HS-27A (cell line): ENCODE results near the gene ELOVL7.
A peak's percentile ranks its signal among the peaks of the same experiment; 100 is the strongest.
"Not testable (repeated sequence)": the region's sequence is repeated elsewhere in the genome, so short reads cannot be mapped to it uniquely, and the experiment has no call there.

Experiments
- DNase-seq: peaks from one replicate; pipeline ENCODE4 v3.0.0-alpha.2; 2012; ENCODE audit warnings: low read depth, missing footprints

ELOVL7 gene

GRCh38 chr5:60829490-60830266, 14.4 kb downstream of the ELOVL7 start:
- DNase-seq, result no peak

DNA sequence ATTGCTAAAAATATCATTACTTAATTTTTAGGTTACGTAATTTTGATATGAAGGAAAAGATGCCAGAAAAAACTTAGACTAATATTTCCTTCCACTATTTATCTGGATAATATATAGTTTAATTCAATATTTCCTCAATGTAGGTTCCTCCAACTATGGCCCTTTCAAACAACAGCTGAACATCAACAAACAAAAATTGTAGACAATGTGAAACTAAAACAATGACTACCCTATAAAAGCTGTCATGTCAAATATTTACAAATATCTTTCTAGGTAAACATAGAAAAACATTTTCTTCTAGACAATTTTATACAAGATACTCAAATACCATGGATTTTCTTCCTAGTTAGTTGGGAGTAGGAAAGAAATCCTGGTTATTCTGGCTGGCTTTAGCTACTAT, 16.9 kb downstream of the ELOVL7 start:
- DNase-seq, result no peak

- no peak for DNase-seq
These were observed 17.4 kb downstream of the ELOVL7 start for GRCh38 chr5:60826653-60827052.

GRCh38 chr5:60823574-60823973, 20.5 kb downstream of the ELOVL7 start:
- no peak for DNase-seq

GRCh38 chr5:60822285-60822556, 21.8 kb downstream of the ELOVL7 start:
- no peak for DNase-seq

- no peak for DNase-seq
These were observed 22.4 kb downstream of the ELOVL7 start for GRCh38 chr5:60821488-60822284.

- DNase-seq, result no peak
These were observed 23.2 kb downstream of the ELOVL7 start for GRCh38 chr5:60820593-60821487.

DNA sequence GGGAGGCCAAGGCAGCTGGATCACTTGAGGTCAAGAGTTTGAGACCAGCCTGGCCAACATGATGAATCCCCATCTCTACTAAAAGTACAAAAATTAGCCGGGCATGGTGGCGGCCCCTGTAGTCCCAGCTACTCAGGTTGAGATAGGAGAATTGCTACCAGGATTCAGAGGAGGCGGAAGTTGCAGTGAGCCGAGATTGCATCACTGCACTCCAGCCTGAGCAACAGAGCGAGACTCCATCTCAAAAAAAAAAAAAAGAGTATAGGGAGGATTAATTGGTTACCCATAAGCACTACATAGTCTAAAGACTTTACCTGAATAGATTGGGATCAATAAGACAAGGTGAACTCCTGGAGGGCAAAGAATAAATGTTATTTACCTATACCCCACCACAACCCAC, 27.9 kb downstream of the ELOVL7 start:
- not testable (repeated sequence) for DNase-seq

- DNase-seq, result no peak
These were observed 29.6 kb downstream of the ELOVL7 start for GRCh38 chr5:60814498-60814897.

DNA sequence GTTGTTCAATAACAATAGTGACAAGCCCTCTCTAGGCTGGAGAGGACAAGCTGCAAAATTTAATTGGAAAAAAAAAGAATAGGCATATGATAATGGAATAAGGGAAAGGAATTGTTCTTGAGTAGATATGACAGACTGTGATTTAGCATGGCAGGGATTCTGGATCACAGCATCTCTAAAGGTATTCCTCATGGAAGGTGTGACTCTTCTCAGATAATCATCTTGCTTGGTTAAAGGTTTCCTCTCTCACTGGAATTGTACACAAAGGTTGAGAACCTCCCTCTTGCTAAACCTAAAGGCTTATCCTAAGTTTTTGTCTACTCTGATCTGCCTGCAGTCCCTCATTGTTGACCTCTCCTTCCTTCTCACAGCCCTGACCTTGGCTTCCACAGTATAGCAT, 31.6 kb downstream of the ELOVL7 start:
- DNase-seq, result no peak

DNA sequence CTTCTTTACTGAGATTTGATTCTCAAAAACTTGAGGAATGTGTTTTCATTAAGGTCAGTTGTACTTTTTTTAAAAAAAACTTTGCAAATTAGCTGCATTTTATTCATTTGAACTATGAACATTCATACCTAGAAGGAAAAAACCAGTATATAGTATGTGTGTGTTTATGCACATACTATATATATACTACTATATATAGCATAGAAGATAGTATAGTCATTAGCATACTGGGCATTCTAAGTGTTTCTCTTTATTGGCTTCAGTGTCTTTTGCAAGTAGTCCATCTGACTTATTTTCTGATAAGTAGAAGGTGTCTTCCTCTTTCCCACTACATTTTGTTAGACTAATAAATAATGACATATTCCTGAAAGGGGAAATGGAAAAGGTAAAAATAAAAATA, 33.0 kb downstream of the ELOVL7 start:
- DNase-seq, result peak; percentile 7

- peak; percentile 38 for DNase-seq
These were observed 33.5 kb downstream of the ELOVL7 start for GRCh38 chr5:60810438-60811085.

- DNase-seq, result no peak
These were observed 34.1 kb downstream of the ELOVL7 start for GRCh38 chr5:60809891-60810425.

DNA sequence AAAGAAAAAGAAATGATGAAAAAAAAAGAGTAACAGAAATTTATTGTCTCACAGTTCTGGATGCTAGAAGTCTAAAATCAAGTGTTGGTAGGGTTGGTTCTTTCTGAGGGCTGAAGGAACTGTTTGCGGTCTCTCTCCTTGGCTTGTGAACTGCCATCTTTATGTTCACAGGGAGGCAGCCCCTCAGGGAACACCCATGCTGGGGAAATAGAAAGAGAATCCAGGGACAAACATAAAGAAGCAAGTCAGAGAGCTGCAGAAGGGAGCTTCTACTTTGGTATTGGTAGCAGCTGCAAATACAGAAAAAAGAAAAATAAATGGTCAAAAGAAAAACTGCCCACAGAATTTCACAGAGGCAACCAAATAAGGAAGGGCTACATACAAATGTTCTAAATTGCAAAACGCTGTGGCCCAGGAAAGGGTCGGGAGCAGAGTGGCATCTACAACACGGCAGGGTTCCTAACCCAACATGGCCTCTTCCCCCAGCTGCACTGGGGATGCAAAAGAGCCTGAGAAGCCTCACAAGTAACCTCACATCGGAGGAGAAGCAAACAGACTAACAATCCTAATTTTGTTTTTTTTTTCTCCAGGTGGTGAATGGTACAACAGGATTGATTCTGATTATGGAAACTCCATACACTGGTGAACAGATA, 37.4 kb downstream of the ELOVL7 start:
- DNase-seq, result no peak

DNA sequence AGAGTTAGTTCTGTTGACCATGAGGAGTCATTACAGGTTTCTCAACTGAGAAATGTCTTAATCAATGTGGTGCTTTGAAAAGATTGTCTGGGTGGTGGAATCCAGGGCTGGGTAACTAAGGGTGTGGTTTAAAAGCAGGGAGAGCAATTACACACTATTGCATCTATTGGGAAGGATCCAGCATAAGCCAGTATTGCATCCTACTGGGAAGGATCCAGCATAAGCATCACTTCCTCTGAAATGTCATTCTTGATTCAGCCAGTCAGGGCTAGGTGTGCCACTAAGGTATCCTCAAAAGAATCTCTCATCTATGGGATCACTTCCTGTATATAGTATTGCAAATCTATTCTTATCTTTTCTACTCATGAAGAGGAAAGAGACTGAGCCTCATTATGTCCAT, 38.6 kb downstream of the ELOVL7 start:
- DNase-seq, result no peak

- DNase-seq, result no peak
These were observed 40.4 kb downstream of the ELOVL7 start for GRCh38 chr5:60803712-60804111.

DNA sequence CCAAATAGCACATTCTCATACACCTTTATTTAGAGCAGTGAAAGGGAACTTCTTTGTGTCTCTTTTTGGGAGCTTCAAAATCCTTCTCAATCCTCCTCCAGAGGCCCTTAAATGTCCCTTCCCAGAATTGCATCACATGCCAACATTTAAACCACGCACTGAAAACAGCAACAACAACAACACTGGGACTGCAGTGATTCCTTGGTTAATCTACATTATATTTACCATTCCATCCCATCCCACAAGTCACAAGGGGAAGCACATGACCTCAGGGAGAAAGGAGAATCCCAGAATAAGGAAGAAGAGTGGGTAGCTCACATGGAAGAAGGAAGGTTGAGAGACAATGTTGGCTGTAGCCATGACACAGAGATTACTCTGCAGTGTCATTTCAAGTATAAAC, 41.1 kb downstream of the ELOVL7 start:
- no peak for DNase-seq

DNA sequence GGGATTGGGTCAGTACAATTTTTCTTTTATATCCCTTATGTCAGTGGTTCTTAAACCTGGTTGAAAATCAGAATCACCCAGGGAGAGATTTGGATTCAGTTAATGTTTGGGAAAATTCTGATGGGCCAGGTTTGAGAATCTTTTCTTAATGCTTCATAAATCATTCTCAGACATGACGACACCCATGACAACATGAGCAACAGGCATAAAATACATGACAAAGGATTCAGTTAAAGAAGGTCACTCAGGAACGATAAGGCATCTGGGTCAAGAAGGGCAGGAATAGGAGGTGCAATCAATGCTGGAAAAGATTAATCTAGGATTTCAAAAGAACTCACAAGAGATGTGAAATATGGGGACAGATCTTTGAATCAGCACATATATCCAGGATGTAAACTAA, 41.8 kb downstream of the ELOVL7 start:
- no peak for DNase-seq

- no peak for DNase-seq
These were observed 46.5 kb downstream of the ELOVL7 start for GRCh38 chr5:60797482-60798153.

DNA sequence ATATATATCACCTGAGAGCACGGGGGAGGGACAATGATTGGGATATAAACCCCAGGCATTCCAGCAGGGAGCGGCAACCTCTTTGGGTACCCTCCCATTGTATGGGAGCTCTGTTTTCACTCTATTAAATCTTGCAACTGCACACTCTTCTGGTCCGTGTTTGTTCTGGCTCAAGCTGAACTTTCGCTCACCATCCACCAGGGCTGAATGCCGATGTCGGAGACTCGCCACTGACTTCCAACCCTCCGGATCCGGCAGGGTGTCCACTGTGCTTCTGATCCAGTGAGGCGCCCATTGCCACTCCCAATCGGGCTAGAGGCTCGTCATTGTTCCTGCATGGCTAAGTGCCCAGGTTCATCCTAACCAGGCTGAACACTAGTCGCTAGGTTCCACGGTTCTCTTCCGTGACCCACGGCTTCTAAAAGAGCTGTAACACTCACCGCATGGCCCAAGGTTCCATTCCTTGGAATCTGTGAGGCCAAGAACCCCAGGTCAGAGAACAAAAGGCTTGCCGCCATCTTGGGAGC, 48.6 kb downstream of the ELOVL7 start:
- not testable (repeated sequence) for DNase-seq

DNA sequence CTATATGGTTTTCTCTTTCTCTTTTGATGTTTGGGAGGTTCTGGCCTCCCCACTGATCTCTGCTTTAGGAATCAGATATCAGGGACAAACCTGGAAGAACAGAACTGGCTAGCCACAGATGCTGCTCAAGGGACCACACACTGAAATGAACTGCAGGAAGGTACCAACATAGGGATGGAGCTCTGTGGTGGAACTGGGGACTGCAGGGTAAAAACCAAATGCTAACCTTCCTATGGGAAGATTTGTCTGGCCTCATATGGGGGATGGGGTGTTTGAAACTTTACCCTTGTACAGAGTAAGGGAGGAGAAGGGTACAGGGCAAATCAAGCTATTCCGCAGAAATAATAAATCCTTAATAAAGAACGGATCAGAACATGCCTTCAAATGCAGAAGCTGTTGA, 49.4 kb downstream of the ELOVL7 start:
- DNase-seq, result no peak
